Measurements from ENCODE around the gene CEP72. TPM values are rescaled to one million over a fixed set of nuclear protein-coding genes. Genes with fewer than 3 reads are reported as not detected.

The CEP72 gene
- total RNA-seq, 3 donors from 2014 or later, result 1.9 to 10.5 (median 4.3) TPM

DNA sequence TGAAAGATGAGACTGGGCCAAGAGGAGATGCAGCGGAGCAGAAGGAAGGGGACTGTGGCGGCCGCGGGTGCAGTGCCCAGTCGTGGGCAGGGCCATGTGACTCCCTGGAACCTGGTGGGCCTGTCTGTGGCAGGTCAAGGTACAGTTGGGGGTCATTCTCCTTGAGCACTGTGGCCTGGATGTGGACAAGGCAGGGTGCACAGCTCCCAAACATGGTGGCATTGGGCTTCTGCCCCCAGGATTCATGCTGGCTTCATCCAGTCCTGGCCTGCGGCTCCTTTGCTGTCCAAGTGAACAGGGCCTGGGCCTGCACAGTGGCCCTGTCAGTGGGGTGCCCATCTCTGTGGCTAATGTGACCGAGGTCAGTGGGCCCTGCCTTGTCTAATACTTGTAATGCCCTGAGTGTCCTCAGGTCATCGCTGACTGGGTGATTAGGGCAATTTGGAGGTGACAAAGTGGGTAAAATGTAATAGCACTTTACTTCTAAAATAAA lies 39.9 kb downstream of the CEP72 start:
- no peak for DNase-seq (ENCODE audit: low spot score in 2 of 2)
- H3K36me3 ChIP-seq, result no peaks in the 10 kb centered on the region
- intact Hi-C loops (cut with DNase I; ENCODE audit: low total_unique reads), result no loop called here

DNA sequence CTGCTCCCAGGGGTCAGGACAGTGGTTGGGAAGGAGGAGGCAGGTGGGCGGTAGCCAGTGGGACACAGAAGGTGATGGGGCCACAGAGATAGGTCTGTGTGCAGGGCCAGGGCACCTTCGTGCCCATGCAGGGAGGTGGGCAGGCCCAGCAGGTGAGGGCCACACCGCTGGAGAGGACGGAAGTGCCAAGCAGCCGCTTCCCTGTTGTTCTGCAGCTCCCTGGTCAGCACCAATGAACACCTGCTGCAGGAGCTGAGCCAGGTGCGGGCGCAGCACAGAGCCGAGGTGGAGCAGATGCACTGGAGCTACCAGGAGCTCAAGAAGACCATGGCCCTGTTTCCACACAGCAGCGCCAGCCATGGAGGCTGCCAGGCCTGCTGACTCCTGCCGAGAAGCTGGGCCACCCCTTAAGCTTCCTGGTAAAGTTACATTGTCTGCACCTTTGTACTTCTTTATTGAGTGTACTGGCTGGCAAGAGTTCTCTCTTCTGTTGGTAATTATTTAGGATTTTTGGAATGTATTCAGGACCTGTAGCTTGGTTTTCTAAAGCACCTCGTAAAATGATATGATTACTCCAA lies 40.7 kb downstream of the CEP72 start:
- Histone ChIP-seq H3K9me3 (no peaks in the 10 kb centered on the region), H3K4me3 (no peak overlapping the region), H3K27ac (no peak overlapping the region), H3K27me3 (no peaks in the 10 kb centered on the region), H3K36me3 (no peaks in the 10 kb centered on the region), H3K4me1 (no peaks in the 10 kb centered on the region)
- TF ChIP-seq POLR2AphosphoS5 (IDR thresholded peaks at IDR 0.05), result no peak
- TF ChIP-seq POLR2A (IDR thresholded peaks at IDR 0.05), result no peak
- TF ChIP-seq, protein P1, sequence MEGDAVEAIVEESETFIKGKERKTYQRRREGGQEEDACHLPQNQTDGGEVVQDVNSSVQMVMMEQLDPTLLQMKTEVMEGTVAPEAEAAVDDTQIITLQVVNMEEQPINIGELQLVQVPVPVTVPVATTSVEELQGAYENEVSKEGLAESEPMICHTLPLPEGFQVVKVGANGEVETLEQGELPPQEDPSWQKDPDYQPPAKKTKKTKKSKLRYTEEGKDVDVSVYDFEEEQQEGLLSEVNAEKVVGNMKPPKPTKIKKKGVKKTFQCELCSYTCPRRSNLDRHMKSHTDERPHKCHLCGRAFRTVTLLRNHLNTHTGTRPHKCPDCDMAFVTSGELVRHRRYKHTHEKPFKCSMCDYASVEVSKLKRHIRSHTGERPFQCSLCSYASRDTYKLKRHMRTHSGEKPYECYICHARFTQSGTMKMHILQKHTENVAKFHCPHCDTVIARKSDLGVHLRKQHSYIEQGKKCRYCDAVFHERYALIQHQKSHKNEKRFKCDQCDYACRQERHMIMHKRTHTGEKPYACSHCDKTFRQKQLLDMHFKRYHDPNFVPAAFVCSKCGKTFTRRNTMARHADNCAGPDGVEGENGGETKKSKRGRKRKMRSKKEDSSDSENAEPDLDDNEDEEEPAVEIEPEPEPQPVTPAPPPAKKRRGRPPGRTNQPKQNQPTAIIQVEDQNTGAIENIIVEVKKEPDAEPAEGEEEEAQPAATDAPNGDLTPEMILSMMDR (IDR thresholded peaks at IDR 0.05), result no peak
- DNase-seq (ENCODE audit: low spot score in 2 of 2), result peak in 1 of 2 donors; percentile 43
- intact Hi-C loops (cut with DNase I; ENCODE audit: low total_unique reads), result no loop called here

More for the DNA sequence above, 39.9 kb downstream of the CEP72 start:
- Histone ChIP-seq H3K4me3 (no peak overlapping the region), H3K9me3 (no peaks in the 10 kb centered on the region), H3K4me1 (no peaks in the 10 kb centered on the region), H3K27me3 (no peaks in the 10 kb centered on the region), H3K27ac (no peak overlapping the region)
- no peak for TF ChIP-seq POLR2A (IDR thresholded peaks at IDR 0.05)
- TF ChIP-seq, protein P1 (IDR thresholded peaks at IDR 0.05), result no peak
- no peak for TF ChIP-seq POLR2AphosphoS5 (IDR thresholded peaks at IDR 0.05)

- Histone ChIP-seq H3K36me3 (no peaks in the 10 kb centered on the region), H3K9me3 (no peaks in the 10 kb centered on the region), H3K4me3 (no peak overlapping the region), H3K27ac (no peak overlapping the region), H3K27me3 (no peaks in the 10 kb centered on the region), H3K4me1 (no peaks in the 10 kb centered on the region)
- intact Hi-C loops (cut with DNase I; ENCODE audit: low total_unique reads), result no loop called here
- TF ChIP-seq POLR2A (IDR thresholded peaks at IDR 0.05), result no peak
- TF ChIP-seq, protein P1 (IDR thresholded peaks at IDR 0.05), result no peak
- TF ChIP-seq POLR2AphosphoS5 (IDR thresholded peaks at IDR 0.05), result no peak
- no peak for DNase-seq (ENCODE audit: low spot score in 2 of 2)
Measured at GRCh38 chr5:654071-654778, 42.1 kb downstream of the CEP72 start.

GRCh38 chr5:655406-655805 lies 43.3 kb downstream of the CEP72 start:
- intact Hi-C loops (cut with DNase I; ENCODE audit: low total_unique reads), result no loop called here
- Histone ChIP-seq H3K36me3 (no peaks in the 10 kb centered on the region), H3K4me1 (no peaks in the 10 kb centered on the region), H3K9me3 (no peaks in the 10 kb centered on the region), H3K4me3 (no peak overlapping the region), H3K27ac (no peak overlapping the region), H3K27me3 (no peaks in the 10 kb centered on the region)
- DNase-seq (ENCODE audit: low spot score in 2 of 2), result peak in 1 of 2 donors; percentile 22
- TF ChIP-seq, protein P1 (IDR thresholded peaks at IDR 0.05), result no peak
- no peak for TF ChIP-seq POLR2AphosphoS5 (IDR thresholded peaks at IDR 0.05)
- TF ChIP-seq POLR2A (IDR thresholded peaks at IDR 0.05), result no peak

DNA sequence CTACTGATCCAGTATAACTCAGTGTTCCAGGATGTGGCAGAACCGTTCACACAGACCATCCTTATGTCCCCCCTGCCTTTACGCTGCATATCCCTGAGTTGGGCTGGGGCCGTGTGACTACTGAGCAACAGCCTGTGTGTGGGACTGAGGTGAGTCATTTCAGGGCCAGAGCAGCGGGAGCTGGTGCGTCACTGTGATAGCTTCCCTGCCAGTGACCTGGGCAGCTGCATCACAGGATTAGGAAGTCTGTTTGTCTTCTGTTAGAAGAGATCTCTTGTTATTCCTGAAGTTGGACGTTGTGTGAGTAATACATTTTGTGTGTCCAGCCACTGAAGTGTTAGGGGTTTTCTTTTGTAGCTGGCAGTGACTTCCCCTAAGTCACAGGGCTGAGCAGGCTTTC lies 45.4 kb downstream of the CEP72 start:
- Histone ChIP-seq H3K27ac (no peak overlapping the region), H3K4me3 (no peak overlapping the region), H3K9me3 (no peaks in the 10 kb centered on the region), H3K4me1 (no peaks in the 10 kb centered on the region), H3K36me3 (no peaks in the 10 kb centered on the region), H3K27me3 (no peaks in the 10 kb centered on the region)
- TF ChIP-seq, protein P1 (IDR thresholded peaks at IDR 0.05), result no peak
- TF ChIP-seq POLR2A (IDR thresholded peaks at IDR 0.05), result no peak
- TF ChIP-seq POLR2AphosphoS5 (IDR thresholded peaks at IDR 0.05), result no peak
- intact Hi-C loops (cut with DNase I; ENCODE audit: low total_unique reads), result no loop called here
- DNase-seq (ENCODE audit: low spot score in 2 of 2), result peak in 1 of 2 donors; percentile 15

All from breast epithelium (tissue), 4 donors.